Endothelial cell of umbilical vein (primary cell): ENCODE data around the gene SATB1.

Source experiments
- FOS ChIP-seq: IDR thresholded peaks from 2 replicates; pipeline ENCODE4 v1.6.1; 2011; ENCODE audit warnings: mild to moderate bottlenecking, low read length, moderate library complexity, borderline replicate concordance; ENCODE audit not compliant: insufficient read depth
- MYC ChIP-seq: IDR thresholded peaks from one replicate; pipeline ENCODE4 v1.6.1; 2011; ENCODE audit warnings: mild to moderate bottlenecking, low read depth, low read length
- POLR2AphosphoS5 ChIP-seq: IDR thresholded peaks from 2 replicates; pipeline ENCODE4 v1.6.1; 2012; ENCODE audit warnings: low read depth, mild to moderate bottlenecking, control low read depth, low read length, moderate library complexity; ENCODE audit not compliant: insufficient read depth
- TF ChIP-seq, protein P1 (sequence below): IDR thresholded peaks from 2 replicates; pipeline ENCODE4 v1.6.1; 2011; ENCODE audit not compliant: insufficient read depth, insufficient read length
- TF ChIP-seq, protein P2 (sequence below), 2 donors: IDR thresholded peaks; 1 replicate in 1 of 2; 2 replicates in 1 of 2; pipeline ENCODE4 v1.5.1; 2011; ENCODE audit warnings: low read length in 2 of 2, mild to moderate bottlenecking in 2 of 2, moderate library complexity in 2 of 2, control low read depth in 1 of 2, inconsistent platforms in 1 of 2, low read depth in 1 of 2; ENCODE audit not compliant: insufficient read depth in 1 of 2; ENCODE audit errors: extremely low read depth in 1 of 2

DNA sequence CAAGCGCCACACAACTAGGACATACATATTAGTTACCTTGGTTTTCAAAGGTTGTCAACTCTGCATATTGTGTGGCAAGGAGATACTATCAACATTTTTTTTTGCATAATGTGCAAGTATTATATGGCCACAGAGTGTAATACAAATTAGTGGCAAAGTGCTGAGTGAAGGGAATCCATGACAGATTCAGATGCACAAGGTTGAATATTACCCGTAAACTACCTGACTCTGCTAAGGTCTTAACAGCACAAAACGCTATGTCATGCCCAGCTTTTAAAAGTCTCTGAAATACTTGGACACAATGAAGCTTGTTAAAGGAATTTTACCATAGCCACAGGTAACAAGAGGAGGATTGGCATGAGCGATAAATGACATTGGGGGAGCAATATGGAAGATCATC lies 79.0 kb downstream of the SATB1 start:
- TF ChIP-seq, protein P1, sequence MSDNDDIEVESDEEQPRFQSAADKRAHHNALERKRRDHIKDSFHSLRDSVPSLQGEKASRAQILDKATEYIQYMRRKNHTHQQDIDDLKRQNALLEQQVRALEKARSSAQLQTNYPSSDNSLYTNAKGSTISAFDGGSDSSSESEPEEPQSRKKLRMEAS: no peak
- TF ChIP-seq, protein P2, sequence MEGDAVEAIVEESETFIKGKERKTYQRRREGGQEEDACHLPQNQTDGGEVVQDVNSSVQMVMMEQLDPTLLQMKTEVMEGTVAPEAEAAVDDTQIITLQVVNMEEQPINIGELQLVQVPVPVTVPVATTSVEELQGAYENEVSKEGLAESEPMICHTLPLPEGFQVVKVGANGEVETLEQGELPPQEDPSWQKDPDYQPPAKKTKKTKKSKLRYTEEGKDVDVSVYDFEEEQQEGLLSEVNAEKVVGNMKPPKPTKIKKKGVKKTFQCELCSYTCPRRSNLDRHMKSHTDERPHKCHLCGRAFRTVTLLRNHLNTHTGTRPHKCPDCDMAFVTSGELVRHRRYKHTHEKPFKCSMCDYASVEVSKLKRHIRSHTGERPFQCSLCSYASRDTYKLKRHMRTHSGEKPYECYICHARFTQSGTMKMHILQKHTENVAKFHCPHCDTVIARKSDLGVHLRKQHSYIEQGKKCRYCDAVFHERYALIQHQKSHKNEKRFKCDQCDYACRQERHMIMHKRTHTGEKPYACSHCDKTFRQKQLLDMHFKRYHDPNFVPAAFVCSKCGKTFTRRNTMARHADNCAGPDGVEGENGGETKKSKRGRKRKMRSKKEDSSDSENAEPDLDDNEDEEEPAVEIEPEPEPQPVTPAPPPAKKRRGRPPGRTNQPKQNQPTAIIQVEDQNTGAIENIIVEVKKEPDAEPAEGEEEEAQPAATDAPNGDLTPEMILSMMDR (IDR thresholded peaks at IDR 0.05; ENCODE audit: extremely low read depth in 1 of 2, insufficient read depth in 1 of 2, low read depth in 1 of 2, low read length in 2 of 2): no peak
- TF ChIP-seq MYC: no peak
- no peak for TF ChIP-seq FOS
- TF ChIP-seq POLR2AphosphoS5: no peak
